ENCODE measurements around the gene ERG. TPM values are rescaled to one million over a fixed set of nuclear protein-coding genes. Genes with fewer than 3 reads are reported as not detected.

The ERG gene
- total and polyA plus RNA-seq, 4 donors = 3.3 to 6.0 (median 4.1) TPM

DNA sequence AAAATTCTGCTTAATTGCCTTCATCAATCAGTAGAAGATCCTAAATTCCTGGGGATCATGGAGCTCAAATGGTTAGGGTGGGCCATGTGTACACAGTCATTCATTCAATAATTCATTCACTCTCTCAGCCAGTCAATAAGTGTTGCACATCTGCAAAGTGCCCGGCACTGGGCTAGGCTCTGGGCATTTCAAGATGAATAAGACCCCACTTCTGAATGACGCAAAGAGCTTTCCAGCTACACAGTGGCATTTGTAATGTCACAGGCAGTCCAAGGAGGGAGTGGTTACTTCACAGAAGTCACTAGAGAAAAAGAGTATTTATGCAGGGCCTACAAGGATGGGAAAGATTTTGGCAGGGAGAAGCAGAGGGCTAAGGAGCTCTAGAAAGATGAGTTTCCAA lies 148.3 kb downstream of the ERG start:
- Histone ChIP-seq H3K36me3 (ENCODE audit: control insufficient read depth in 4 of 4, insufficient read depth in 3 of 4, low read depth in 1 of 4, low read length in 3 of 4) (no peaks in the 10 kb centered on the region), H3K4me1 (ENCODE audit: control insufficient read depth in 4 of 4, insufficient read depth in 4 of 4, low read length in 3 of 4) (no peaks in the 10 kb centered on the region), H3K27me3 (ENCODE audit: control insufficient read depth in 4 of 4, insufficient read depth in 4 of 4, low read length in 3 of 4) (no peaks in the 10 kb centered on the region), H3K9me3 (ENCODE audit: control insufficient read depth in 4 of 4, low read length in 3 of 4) (no peaks in the 10 kb centered on the region), H3K9ac (ENCODE audit: low read depth in 1 of 2, low read length in 2 of 2) (no peak overlapping the region), H3K4me3 (ENCODE audit: low read depth in 1 of 3, low read length in 3 of 3) (no peak overlapping the region), H3K27ac (ENCODE audit: low read depth in 1 of 2, low read length in 2 of 2) (no peak overlapping the region)
- WGBS = 93% methylated on average over 2 of the region's 2 CpGs
- TF ChIP-seq HNF4A (conservative IDR thresholded peaks at IDR 0.05) (no peak), FOXA1 (IDR thresholded peaks at IDR 0.05) (no peak), NR2F2 (IDR thresholded peaks at IDR 0.05) (no peak), RXRA (IDR thresholded peaks at IDR 0.05) (no peak), SP1 (IDR thresholded peaks at IDR 0.05) (no peak), HNF4G (IDR thresholded peaks at IDR 0.05) (no peak), YY1 (IDR thresholded peaks at IDR 0.05) (no peak), FOXA2 (IDR thresholded peaks at IDR 0.05) (no peak), EGR1 (IDR thresholded peaks at IDR 0.05; ENCODE audit: low read depth in 2 of 2) (no peak), GABPA (IDR thresholded peaks at IDR 0.05 in 1 of 2, conservative IDR thresholded peaks at IDR 0.05 in 1 of 2) (no peak), JUND (IDR thresholded peaks at IDR 0.05) (no peak), TAF1 (conservative IDR thresholded peaks at IDR 0.05) (no peak)
- TF ChIP-seq, protein P1, sequence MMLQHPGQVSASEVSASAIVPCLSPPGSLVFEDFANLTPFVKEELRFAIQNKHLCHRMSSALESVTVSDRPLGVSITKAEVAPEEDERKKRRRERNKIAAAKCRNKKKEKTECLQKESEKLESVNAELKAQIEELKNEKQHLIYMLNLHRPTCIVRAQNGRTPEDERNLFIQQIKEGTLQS (IDR thresholded peaks at IDR 0.05) = no peak
- TF ChIP-seq, protein P2, sequence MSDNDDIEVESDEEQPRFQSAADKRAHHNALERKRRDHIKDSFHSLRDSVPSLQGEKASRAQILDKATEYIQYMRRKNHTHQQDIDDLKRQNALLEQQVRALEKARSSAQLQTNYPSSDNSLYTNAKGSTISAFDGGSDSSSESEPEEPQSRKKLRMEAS (IDR thresholded peaks at IDR 0.05) = no peak
- TF ChIP-seq, protein P3, sequence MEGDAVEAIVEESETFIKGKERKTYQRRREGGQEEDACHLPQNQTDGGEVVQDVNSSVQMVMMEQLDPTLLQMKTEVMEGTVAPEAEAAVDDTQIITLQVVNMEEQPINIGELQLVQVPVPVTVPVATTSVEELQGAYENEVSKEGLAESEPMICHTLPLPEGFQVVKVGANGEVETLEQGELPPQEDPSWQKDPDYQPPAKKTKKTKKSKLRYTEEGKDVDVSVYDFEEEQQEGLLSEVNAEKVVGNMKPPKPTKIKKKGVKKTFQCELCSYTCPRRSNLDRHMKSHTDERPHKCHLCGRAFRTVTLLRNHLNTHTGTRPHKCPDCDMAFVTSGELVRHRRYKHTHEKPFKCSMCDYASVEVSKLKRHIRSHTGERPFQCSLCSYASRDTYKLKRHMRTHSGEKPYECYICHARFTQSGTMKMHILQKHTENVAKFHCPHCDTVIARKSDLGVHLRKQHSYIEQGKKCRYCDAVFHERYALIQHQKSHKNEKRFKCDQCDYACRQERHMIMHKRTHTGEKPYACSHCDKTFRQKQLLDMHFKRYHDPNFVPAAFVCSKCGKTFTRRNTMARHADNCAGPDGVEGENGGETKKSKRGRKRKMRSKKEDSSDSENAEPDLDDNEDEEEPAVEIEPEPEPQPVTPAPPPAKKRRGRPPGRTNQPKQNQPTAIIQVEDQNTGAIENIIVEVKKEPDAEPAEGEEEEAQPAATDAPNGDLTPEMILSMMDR (IDR thresholded peaks at IDR 0.05; ENCODE audit: low read depth, low read length, missing input control) = no peak
- TF ChIP-seq, protein P4, sequence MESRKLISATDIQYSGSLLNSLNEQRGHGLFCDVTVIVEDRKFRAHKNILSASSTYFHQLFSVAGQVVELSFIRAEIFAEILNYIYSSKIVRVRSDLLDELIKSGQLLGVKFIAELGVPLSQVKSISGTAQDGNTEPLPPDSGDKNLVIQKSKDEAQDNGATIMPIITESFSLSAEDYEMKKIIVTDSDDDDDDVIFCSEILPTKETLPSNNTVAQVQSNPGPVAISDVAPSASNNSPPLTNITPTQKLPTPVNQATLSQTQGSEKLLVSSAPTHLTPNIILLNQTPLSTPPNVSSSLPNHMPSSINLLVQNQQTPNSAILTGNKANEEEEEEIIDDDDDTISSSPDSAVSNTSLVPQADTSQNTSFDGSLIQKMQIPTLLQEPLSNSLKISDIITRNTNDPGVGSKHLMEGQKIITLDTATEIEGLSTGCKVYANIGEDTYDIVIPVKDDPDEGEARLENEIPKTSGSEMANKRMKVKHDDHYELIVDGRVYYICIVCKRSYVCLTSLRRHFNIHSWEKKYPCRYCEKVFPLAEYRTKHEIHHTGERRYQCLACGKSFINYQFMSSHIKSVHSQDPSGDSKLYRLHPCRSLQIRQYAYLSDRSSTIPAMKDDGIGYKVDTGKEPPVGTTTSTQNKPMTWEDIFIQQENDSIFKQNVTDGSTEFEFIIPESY (IDR thresholded peaks at IDR 0.05) = no peak
- TF ChIP-seq, protein P5, sequence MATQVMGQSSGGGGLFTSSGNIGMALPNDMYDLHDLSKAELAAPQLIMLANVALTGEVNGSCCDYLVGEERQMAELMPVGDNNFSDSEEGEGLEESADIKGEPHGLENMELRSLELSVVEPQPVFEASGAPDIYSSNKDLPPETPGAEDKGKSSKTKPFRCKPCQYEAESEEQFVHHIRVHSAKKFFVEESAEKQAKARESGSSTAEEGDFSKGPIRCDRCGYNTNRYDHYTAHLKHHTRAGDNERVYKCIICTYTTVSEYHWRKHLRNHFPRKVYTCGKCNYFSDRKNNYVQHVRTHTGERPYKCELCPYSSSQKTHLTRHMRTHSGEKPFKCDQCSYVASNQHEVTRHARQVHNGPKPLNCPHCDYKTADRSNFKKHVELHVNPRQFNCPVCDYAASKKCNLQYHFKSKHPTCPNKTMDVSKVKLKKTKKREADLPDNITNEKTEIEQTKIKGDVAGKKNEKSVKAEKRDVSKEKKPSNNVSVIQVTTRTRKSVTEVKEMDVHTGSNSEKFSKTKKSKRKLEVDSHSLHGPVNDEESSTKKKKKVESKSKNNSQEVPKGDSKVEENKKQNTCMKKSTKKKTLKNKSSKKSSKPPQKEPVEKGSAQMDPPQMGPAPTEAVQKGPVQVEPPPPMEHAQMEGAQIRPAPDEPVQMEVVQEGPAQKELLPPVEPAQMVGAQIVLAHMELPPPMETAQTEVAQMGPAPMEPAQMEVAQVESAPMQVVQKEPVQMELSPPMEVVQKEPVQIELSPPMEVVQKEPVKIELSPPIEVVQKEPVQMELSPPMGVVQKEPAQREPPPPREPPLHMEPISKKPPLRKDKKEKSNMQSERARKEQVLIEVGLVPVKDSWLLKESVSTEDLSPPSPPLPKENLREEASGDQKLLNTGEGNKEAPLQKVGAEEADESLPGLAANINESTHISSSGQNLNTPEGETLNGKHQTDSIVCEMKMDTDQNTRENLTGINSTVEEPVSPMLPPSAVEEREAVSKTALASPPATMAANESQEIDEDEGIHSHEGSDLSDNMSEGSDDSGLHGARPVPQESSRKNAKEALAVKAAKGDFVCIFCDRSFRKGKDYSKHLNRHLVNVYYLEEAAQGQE (IDR thresholded peaks at IDR 0.05) = no peak
- no peak for DNase-seq (ENCODE audit: low spot score)
